Fibroblast of villous mesenchyme (primary cell): ENCODE measurements around the gene TCF3. TPM values are rescaled to one million over a fixed set of nuclear protein-coding genes. Genes with fewer than 3 reads are reported as not detected.

Source experiments
- DNase-seq: peaks from one replicate; pipeline ENCODE4 v3.0.0-alpha.2; 2010; ENCODE audit warnings: low read depth
- H3K4me3 ChIP-seq: 2 replicates; pipeline ENCODE4 v1.5.1; 2011; ENCODE audit warnings: low read depth, mild to moderate bottlenecking, low read length
- CTCF ChIP-seq: IDR thresholded peaks from 2 replicates; pipeline ENCODE4 v1.5.1; 2012; ENCODE audit warnings: low read depth, mild to moderate bottlenecking, low read length; ENCODE audit not compliant: insufficient read depth
- total RNA-seq: library from RNA; depleted of rRNA; stranded (reverse); fragments of >200 nt; gene quantifications from 2 replicates; pipeline ENCODE4 v1.2.3, GENCODE V29; 2012

The TCF3 gene
- total RNA-seq, 1 donor: 57.0 TPM

DNA sequence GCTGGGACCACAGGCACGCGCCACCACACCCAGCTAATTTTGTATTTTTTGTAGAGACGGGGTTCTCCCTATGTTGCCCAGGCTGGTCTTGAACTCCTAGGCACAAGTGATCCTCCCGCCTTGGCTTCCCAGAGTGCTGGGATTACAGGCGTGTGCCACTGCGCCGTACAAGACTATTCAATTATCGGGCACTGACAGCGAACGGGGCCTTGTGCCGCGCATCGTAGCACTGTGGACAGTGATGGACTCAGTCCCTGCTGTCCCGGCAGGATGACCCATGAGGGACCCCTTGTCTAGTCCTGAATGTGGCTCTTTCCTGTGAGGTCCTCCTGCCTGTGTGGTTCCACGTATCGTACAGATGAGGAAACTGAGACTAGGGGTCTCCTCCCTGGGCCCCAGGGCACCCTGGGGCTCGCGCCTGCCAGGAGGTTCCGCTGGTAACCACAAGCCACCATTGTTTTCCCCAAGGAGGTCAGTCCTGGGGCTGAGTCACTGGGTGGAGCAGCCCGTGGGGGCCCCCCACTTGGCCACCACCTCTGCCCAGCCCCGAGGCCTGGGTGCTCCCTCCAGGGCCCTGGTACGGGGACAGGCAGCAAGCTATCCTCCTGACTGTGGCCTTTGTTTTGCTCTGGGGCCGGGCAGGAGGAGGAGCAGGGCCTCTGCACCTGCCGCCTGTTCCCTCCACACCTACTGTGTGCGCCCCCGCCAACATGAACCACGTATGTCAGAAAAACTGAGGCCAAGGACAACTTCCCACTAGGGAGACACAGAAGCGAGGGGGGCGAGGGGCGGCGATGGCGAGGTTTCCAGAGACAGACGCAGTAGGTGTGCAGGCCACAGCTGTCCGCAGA, 2.9 kb upstream of the TCF3 start:
- DNase-seq: no peak
- H3K4me3 ChIP-seq: no peak overlapping the region
- no peak for TF ChIP-seq CTCF

- H3K4me3 ChIP-seq: no peak overlapping the region
- DNase-seq: no peak
- TF ChIP-seq CTCF: no peak
These were observed 1.9 kb upstream of the TCF3 start for GRCh38 chr19:1654178-1654792.

- peak overlapping the region; percentile 77 for H3K4me3 ChIP-seq
- no peak for DNase-seq
- TF ChIP-seq CTCF: no peak
These were observed 849 bp upstream of the TCF3 start for GRCh38 chr19:1653300-1653628.

- no peak for TF ChIP-seq CTCF
- peak overlapping the region; percentile 77 for H3K4me3 ChIP-seq
- peak; percentile 55 for DNase-seq
These were observed 685 bp downstream of the TCF3 start for GRCh38 chr19:1651568-1652291.

- peak; percentile 7 for TF ChIP-seq CTCF
- H3K4me3 ChIP-seq: peak overlapping the region; percentile 77
- DNase-seq: peak; percentile 53
These were observed 1.5 kb downstream of the TCF3 start for GRCh38 chr19:1650650-1651567.
